HG02970 (cell line): ENCODE data around the gene PDE3B.
"Not testable (repeated sequence)": the region's sequence is repeated elsewhere in the genome, so short reads cannot be mapped to it uniquely, and the experiment has no call there.

Experiments
- ATAC-seq: cut with Tn5 transposase; IDR thresholded peaks from one replicate; pipeline ENCODE4 v1.9.1; 2021; ENCODE audit warnings: mild to moderate bottlenecking, moderate library complexity, moderate number of reproducible peaks; ENCODE audit not compliant: unreplicated experiment, low FRiP score

Gene PDE3B

GRCh38 chr11:14784230-14784629 is 140.6 kb downstream of the PDE3B start:
- no peak for ATAC-seq

DNA sequence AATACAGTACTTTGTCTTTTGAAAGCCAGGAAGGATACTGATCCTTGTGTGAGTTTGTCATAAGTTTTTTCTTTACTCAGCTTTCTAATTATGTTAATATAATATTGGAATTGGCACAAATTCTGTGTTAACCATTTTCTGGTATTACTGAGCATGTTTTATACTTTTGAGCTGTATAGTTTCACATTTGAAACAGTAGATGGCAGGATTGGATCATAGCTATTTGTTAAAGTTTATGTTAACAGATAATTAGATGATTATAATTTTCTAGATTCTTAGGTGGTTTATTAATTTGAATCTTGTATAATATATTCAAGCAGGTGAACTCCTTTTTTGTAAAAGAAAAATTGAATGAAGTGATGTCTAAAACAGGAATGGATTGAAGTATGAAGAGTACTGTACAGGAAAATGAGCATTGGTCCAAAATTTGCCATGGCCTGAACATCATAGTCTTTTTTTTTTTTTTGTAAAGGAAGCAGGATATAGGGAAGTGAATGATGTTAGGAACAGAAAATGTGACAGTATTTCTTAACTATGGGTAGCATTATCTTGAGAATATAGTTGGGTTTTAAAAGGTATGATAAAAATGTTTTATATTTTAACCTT is 146.4 kb downstream of the PDE3B start:
- ATAC-seq, result no peak

GRCh38 chr11:14793546-14793945 is 149.9 kb downstream of the PDE3B start:
- ATAC-seq, result no peak

GRCh38 chr11:14796028-14796427 is 152.4 kb downstream of the PDE3B start:
- not testable (repeated sequence) for ATAC-seq

GRCh38 chr11:14803846-14804245 is 160.2 kb downstream of the PDE3B start:
- ATAC-seq, result no peak

- ATAC-seq, result no peak
Measured at GRCh38 chr11:14809466-14809865, 165.9 kb downstream of the PDE3B start.

GRCh38 chr11:14812757-14813156 is 169.2 kb downstream of the PDE3B start:
- ATAC-seq, result no peak

DNA sequence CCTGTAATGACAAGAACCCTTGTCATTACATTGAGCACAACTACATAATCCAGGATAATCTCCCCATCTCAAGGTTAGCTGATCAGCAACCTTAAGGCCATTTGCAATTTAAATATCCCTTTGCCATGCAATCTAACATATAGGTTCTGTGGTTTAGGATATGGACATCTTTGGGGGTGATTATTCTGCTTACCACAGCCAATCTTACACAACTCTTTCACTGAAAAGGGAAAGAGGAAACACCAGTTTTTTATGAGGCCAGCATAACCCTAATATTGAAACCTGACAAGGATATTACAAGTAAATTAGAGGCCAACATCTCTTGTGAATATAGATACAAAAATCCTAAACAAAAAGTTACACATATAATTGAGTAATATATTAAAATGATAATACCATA is 169.9 kb downstream of the PDE3B start:
- ATAC-seq, result no peak

DNA sequence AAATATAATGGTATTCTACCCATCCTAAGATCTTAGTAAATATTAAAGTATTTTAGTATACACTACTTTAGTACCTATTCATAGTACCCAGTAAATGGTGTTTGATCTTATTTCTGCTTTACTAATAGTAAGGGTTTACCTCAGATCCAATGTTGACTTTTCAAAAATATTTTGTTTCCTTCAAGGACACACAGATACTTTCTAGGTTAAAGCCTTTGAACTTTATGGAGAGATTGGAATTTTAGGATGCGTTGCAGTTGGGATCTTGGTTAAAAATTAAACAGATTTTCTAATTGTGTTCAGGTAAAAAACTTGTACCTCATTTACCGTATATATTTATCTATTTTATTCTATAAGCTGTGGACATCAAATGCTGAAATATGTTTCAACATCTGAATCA is 175.2 kb downstream of the PDE3B start:
- ATAC-seq, result no peak

- no peak for ATAC-seq
Measured at GRCh38 chr11:14819596-14819995, 176.0 kb downstream of the PDE3B start.

DNA sequence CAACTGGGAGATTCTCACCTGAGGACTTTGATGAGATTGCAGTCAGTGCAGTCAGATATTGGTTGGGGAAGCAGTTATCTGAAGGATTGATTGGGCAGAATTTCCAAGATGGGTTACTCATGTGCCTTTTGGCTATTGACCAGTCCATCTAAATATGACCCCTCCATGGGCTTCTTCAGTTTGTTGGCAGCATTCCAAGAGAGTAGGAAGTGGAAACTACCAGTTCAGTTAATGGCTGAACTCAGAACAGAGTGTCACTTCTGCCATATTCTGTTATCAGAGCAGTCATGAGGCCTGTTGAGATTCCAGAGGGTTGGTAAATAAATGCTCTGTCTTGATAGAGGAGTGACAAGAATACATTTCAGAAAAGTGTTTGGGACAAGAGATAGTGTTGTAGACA is 177.4 kb downstream of the PDE3B start:
- ATAC-seq, result no peak

- no peak for ATAC-seq
Measured at GRCh38 chr11:14826600-14826999, 183.0 kb downstream of the PDE3B start.

DNA sequence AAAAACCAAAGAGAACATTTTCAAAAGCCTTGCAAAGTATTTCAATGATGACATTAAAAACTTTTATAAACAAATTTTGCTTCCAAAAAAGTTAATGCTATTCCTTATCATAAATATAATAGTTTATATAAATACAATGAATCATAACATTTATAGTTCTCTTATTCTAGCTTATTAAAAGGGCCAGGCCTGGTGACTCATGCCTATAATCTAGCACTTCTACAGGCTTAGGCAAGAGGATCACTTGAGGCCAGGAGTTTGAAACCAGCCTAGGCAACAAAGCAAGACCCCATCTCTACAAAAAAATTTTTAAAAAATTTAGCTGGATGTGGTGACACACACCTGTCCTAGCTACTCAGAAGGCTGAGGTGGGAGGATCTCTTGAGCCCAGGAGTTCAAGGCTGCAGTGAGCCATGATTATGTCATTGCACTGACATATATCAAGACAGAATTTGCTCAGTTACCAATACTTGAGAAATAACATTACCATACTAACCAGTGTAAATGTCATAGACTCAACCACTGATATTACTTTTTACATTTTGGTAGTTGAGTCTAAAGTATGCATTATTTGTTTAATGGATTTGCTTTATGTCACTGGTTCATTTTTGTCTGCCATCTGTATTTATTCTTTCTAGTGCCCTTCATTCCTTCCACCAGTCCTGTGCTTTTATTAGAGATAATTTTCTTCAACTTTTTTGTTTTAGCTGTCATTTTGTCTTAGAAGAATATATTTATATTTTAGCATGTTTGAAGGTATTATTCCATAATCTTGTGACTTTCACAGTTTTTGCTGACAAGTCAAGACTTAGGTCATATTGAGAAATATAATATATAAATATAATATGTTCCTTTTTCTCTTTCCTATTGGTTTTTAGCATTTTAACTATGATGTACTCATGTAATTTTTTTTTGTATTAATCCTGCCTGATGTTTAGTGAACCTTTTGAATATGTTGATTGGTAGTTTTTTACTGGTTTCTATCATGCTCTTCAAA is 192.2 kb downstream of the PDE3B start:
- ATAC-seq, result no peak

GRCh38 chr11:14842002-14842401 is 198.4 kb downstream of the PDE3B start:
- no peak for ATAC-seq

- no peak for ATAC-seq
Measured at GRCh38 chr11:14852571-14853177, 209.1 kb downstream of the PDE3B start.

- no peak for ATAC-seq
Measured at GRCh38 chr11:14854057-14854456, 210.5 kb downstream of the PDE3B start.

DNA sequence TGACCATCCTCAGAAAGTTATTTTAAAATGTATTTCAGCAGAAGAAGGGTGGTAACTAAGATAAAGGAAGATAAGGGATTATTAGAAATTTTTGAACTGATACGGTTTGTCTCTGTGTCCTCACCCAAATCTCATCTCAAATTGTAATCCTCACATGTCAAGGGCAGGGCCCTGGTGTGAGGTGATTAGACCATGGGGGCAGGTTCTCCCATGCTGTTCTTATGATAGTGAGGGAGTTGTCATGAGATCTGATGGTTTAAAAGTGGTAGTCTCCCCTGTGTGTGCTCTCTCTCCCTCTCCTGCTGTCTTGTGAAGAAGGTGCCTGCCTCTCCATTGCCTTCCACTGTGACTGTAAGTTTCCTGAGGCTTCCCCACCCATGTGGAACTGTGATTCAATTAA is 212.3 kb downstream of the PDE3B start:
- ATAC-seq, result no peak

GRCh38 chr11:14857621-14858020 is 214.0 kb downstream of the PDE3B start:
- no peak for ATAC-seq

GRCh38 chr11:14858404-14858803 is 214.8 kb downstream of the PDE3B start:
- ATAC-seq, result no peak

DNA sequence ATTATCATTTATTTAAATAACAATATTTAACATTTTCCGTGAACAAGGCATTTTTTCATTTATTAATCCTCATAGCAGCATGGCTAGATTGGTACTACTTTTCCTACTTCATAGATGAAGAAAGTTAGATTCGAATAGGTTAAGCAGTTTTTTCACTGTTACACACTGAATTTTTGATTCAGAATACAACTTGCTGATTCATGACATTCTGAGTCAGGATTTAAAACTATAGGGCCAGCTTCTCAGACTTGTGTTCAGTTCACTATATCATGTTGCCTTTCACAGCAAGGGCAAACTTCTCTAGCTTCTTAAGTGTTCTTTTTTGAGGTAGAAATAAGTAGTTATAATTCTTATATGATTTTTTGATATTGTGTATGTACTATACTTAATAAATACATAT is 216.9 kb downstream of the PDE3B start:
- ATAC-seq, result no peak

DNA sequence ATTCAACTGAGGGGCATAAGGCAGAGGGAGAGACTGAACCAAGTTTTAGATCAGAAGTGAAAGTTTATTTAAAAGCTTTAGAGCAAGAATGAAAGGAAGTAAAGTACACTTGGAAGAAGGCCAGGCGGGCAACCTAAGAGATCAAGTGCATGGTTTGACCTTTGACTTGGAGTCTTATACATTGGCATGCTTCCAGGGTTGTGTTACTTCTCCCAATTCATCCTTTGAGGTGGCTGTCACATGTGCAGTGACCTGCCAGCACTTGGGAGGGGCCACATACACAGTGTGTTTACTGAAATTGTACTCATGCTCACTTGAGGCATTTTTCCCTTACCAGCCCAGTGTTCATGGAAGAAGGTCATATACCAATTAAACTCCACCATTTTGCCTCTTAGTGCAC is 218.1 kb downstream of the PDE3B start:
- no peak for ATAC-seq
